ENCODE measurements around the gene BSND.
"Not testable (repeated sequence)": the region's sequence is repeated elsewhere in the genome, so short reads cannot be mapped to it uniquely, and the experiment has no call there.

Gene BSND

GRCh38 chr1:55026682-55027081, 27.9 kb downstream of the BSND start:
- DNase-seq: not testable (repeated sequence)

- not testable (repeated sequence) for DNase-seq
Measured at GRCh38 chr1:55031098-55031497, 32.4 kb downstream of the BSND start.

GRCh38 chr1:55033265-55033614, 34.5 kb downstream of the BSND start:
- DNase-seq: no peak

GRCh38 chr1:55034476-55035133, 35.9 kb downstream of the BSND start:
- DNase-seq: no peak

GRCh38 chr1:55035904-55036303, 37.2 kb downstream of the BSND start:
- no peak for DNase-seq

- no peak for DNase-seq
Measured at GRCh38 chr1:55037733-55038551, 39.2 kb downstream of the BSND start.

- no peak for DNase-seq
Measured at GRCh38 chr1:55038552-55038838, 39.8 kb downstream of the BSND start.

GRCh38 chr1:55038974-55039341, 40.2 kb downstream of the BSND start:
- no peak for DNase-seq

- no peak for DNase-seq
Measured at GRCh38 chr1:55039342-55040082, 40.8 kb downstream of the BSND start, which contains the start of gene PCSK9. TSS of gene PCSK9 (plus strand) at chr1:55039548. CDS start at chr1:55039838, 290 bp downstream.

- DNase-seq: no peak
Measured at GRCh38 chr1:55040083-55040932, 41.6 kb downstream of the BSND start.

- no peak for DNase-seq
Measured at GRCh38 chr1:55040933-55041494, 42.3 kb downstream of the BSND start.

- DNase-seq: no peak
Measured at GRCh38 chr1:55041613-55042012, 42.9 kb downstream of the BSND start.

GRCh38 chr1:55043011-55043410, 44.3 kb downstream of the BSND start:
- no peak for DNase-seq

- DNase-seq: no peak
Measured at GRCh38 chr1:55043726-55044125, 45.0 kb downstream of the BSND start.

- DNase-seq: no peak
Measured at GRCh38 chr1:55044617-55045397, 46.1 kb downstream of the BSND start.

GRCh38 chr1:55045430-55045829, 46.7 kb downstream of the BSND start:
- DNase-seq: no peak

GRCh38 chr1:55046871-55047270, 48.1 kb downstream of the BSND start:
- no peak for DNase-seq

- DNase-seq: no peak
Measured at GRCh38 chr1:55047611-55048010, 48.9 kb downstream of the BSND start.

- DNase-seq: no peak
Measured at GRCh38 chr1:55048453-55049270, 49.9 kb downstream of the BSND start.

GRCh38 chr1:55049271-55049913, 50.7 kb downstream of the BSND start:
- DNase-seq: no peak

GRCh38 chr1:55049914-55050278, 51.2 kb downstream of the BSND start:
- DNase-seq: no peak
